Esophagus (tissue), 2 donors: ENCODE data around the gene TOX2. TPM values are rescaled to one million over a fixed set of nuclear protein-coding genes. Genes with fewer than 3 reads are reported as not detected.

Experiments
- H3K27ac ChIP-seq, 2 donors: one replicate each; pipeline ENCODE4 v1.5.1; 2013; ENCODE audit warnings: low read depth in 2 of 2, mild to moderate bottlenecking in 2 of 2, inconsistent platforms in 1 of 2, low read length in 1 of 2, moderate library complexity in 1 of 2
- H3K27me3 ChIP-seq, 2 donors: one replicate each; pipeline ENCODE4 v1.6.1; 2013; ENCODE audit warnings: low read length in 2 of 2, control low read depth in 1 of 2, mild to moderate bottlenecking in 1 of 2; ENCODE audit not compliant: insufficient read depth in 2 of 2, control insufficient read depth in 1 of 2
- H3K36me3 ChIP-seq, 2 donors: one replicate each; pipeline ENCODE4 v1.6.1; 2013; ENCODE audit warnings: low read length in 1 of 2; ENCODE audit not compliant: control insufficient read depth in 2 of 2, insufficient read depth in 2 of 2
- H3K4me1 ChIP-seq, 2 donors: one replicate each; pipeline ENCODE4 v1.6.1; 2013; ENCODE audit warnings: low read length in 1 of 2; ENCODE audit not compliant: control insufficient read depth in 2 of 2, insufficient read depth in 2 of 2
- H3K4me3 ChIP-seq, 2 donors: one replicate each; pipeline ENCODE4 v1.5.1; 2013; ENCODE audit warnings: low read length in 2 of 2, mild to moderate bottlenecking in 2 of 2, low read depth in 1 of 2, moderate library complexity in 1 of 2
- H3K9me3 ChIP-seq, 2 donors: one replicate each; pipeline ENCODE4 v1.6.1; 2013; ENCODE audit warnings: mild to moderate bottlenecking in 2 of 2, low read depth in 1 of 2, low read length in 1 of 2, moderate library complexity in 1 of 2; ENCODE audit not compliant: control insufficient read depth in 2 of 2, insufficient read depth in 1 of 2
- WGBS, 2 donors: extraction: QIAGEN DNeasy Blood & Tissue Kit; methylation state at CpG; one replicate each; pipeline ENCODE4 v1.1.7; 2013; 5-methylcytosine and 5-hydroxymethylcytosine counted together
- polyA plus RNA-seq, 2 donors: library from polyadenylated mRNA; stranded (reverse); fragments of 200-250 nt; gene quantifications; one replicate each; pipeline ENCODE4 v1.2.3, GENCODE V29; 2013
- donor health status: healthy with polysubstance abuse.
- donor health status: Bipolar disorder and iron deficiency.

TOX2 gene
- polyA plus RNA-seq, 2 donors: 6.9 to 10.5 TPM

DNA sequence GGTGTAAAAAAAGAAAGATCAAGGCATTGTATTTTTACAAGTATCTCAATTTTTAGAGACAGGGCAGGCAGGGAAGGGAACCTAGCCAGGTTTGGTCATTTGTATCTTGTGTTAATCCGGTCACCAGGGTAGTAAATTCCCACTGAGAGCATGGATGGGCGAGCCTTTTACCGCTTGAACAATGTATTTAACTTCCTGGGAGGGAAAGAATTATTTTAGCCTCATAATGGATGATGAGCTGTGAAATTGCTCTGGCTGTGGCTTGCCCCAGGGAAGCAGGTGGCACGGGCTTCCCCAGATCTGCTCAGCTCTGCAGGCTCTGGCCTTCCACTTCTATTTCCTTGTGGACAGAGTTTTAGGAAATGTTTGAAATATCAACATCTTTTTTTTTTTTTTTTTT lies 72.9 kb downstream of the TOX2 start:
- Histone ChIP-seq H3K36me3 (no peaks in the 10 kb centered on the region), H3K9me3 (peaks cover 0 to 2% of the 10 kb centered on the region in 2 donors), H3K27ac (no peak overlapping the region), H3K4me3 (no peak overlapping the region), H3K27me3 (no peaks in the 10 kb centered on the region), H3K4me1 (peaks cover 0 to 5% of the 10 kb centered on the region in 2 donors)
- WGBS, 2 donors: 42 to 53% methylated on average over 4 of the region's 4 CpGs

DNA sequence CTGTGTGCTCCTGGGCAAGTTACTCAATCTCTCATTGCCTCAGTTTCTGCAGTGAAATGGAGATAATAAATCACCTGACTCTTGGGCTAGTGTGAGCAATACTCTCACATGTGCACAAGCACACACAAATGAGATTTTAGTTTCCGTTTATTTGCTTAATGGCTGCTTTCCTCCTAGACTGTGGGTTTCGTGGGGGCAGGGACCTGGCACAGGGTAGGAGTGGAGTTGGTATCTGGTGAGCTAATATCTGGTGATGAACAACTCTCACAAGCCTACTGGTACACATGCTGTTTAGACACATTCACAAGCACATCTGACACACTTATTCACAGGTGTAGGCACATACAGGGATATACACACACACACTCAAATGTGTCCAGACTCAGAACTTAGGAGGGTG lies 73.8 kb downstream of the TOX2 start:
- WGBS, 2 donors: 65 to 67% methylated on average over 2 of the region's 2 CpGs
- Histone ChIP-seq H3K4me3 (no peak overlapping the region), H3K9me3 (peaks cover 0 to 2% of the 10 kb centered on the region in 2 donors), H3K36me3 (no peaks in the 10 kb centered on the region), H3K27me3 (no peaks in the 10 kb centered on the region), H3K27ac (no peak overlapping the region), H3K4me1 (peaks cover 0 to 2% of the 10 kb centered on the region in 2 donors)

DNA sequence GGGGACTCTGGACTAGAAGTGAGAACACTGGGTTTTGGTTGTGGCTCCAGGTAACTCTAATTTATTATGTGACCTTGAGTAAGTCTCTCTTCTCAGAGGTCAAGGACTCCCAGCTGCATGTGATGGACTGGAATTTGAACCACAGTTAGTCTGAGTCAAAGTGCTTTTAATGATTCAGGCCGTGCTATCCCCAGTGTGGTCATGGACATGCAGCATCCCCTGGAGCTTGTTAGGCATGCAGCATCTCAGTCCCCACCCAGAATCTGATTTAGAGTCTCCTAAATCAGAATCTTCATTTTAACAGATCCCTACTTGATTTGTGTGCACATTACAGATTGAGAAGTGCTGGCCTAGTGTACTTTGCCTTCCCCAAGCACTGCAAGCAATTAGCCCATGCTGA lies 74.2 kb downstream of the TOX2 start:
- Histone ChIP-seq H3K36me3 (no peaks in the 10 kb centered on the region), H3K9me3 (peaks cover 0 to 2% of the 10 kb centered on the region in 2 donors), H3K4me1 (peaks cover 0 to 2% of the 10 kb centered on the region in 2 donors), H3K4me3 (no peak overlapping the region), H3K27ac (no peak overlapping the region), H3K27me3 (no peaks in the 10 kb centered on the region)
- 72 to 93% methylated on average over 1 of the region's 1 CpG for WGBS, 2 donors

DNA sequence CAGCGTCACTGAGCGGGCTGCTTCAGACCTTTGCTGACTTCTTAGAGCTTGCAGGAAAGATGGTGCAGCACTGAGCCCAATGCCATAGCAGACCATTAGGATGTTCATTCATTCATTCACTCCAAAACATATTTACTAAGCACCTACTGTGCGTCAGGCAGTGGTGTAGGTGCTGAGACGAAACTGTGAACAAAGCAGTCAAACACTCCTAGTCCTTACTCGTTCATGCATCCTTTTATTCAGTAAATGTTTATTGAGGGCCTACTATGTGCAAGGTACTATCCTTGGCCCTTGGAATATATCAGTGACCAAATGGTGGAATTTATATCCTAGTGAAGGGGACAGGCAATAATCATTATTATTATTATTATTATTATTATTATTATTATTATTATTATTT lies 76.6 kb downstream of the TOX2 start:
- Histone ChIP-seq H3K27me3 (no peaks in the 10 kb centered on the region), H3K27ac (no peak overlapping the region), H3K36me3 (no peaks in the 10 kb centered on the region), H3K9me3 (peaks cover 0 to 2% of the 10 kb centered on the region in 2 donors), H3K4me3 (no peak overlapping the region), H3K4me1 (no peaks in the 10 kb centered on the region)
- 95 to 96% methylated on average over 5 of the region's 5 CpGs for WGBS, 2 donors

DNA sequence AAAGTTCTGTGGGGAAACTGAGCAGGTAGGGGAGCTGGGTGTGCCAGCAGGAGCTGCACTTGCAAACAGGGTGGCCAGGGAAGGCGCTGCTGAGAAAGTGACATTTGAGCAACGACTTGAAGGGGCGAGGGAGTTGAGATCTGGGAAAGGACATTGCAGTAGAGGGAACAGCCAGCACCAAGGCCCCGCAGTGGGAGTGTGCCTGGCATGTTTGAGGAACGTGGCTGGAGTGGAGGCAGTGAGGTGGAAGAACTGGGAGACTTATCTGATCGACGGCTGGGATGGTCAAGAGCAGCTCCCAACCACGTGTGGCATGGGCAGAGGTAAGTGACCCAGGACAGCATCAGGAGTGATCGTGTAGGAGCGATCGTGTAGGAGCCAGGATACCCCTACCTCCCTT lies 77.3 kb downstream of the TOX2 start:
- Histone ChIP-seq H3K4me1 (no peaks in the 10 kb centered on the region), H3K27ac (no peak overlapping the region), H3K27me3 (no peaks in the 10 kb centered on the region), H3K36me3 (no peaks in the 10 kb centered on the region), H3K9me3 (peaks cover 0 to 2% of the 10 kb centered on the region in 2 donors), H3K4me3 (no peak overlapping the region)
- 86 to 87% methylated on average over 11 of the region's 11 CpGs for WGBS, 2 donors

DNA sequence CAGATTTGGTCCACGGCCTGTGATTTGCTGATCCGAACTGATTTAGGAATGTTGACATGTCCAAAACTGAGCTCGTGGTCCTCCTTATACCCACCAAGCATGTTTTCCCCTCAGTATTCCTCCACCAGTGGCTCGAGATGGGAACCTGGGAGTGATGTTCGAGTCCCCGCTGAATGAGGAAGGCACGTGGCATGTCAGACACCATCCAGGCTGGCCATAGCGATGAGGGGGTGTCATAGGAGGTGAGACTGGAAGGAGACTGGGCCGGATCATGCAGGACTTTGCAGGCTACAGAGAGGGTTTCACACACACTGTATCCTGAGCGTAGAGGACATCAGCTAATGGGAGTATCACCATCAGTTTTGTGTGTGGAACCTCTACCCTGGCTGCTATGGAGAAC lies 78.2 kb downstream of the TOX2 start:
- Histone ChIP-seq H3K4me3 (no peak overlapping the region), H3K27ac (no peak overlapping the region), H3K27me3 (no peaks in the 10 kb centered on the region), H3K4me1 (no peaks in the 10 kb centered on the region), H3K9me3 (peaks cover 0 to 2% of the 10 kb centered on the region in 2 donors), H3K36me3 (no peaks in the 10 kb centered on the region)
- whole genome bisulfite sequencing, 2 donors: 89 to 94% methylated on average over 10 of the region's 10 CpGs

DNA sequence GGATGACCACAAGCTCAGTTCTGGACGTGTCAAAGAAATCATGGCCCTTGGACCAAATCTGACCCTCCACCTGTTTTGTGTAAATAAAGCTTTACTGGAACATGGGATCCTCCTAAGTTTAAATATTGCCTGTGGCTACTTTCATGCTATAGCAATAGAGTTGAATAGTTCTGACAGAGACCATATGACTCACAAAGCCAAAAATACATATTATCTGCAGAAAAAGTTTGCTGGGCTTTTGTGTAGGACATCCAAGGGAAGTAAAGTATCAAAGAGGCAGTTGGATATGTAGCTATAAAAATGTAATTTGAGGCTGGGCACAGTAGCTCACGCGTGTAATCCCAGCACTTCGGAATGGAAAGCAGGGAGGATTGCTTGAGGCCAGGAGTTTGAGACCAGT lies 78.9 kb downstream of the TOX2 start:
- peaks cover 0 to 2% of the 10 kb centered on the region in 2 donors for H3K9me3 ChIP-seq
- H3K27ac ChIP-seq: no peak overlapping the region
- H3K36me3 ChIP-seq: no peaks in the 10 kb centered on the region
- no peaks in the 10 kb centered on the region for H3K27me3 ChIP-seq
- WGBS, 2 donors: 64 to 71% methylated on average over 4 of the region's 4 CpGs
- H3K4me3 ChIP-seq: no peak overlapping the region
- no peaks in the 10 kb centered on the region for H3K4me1 ChIP-seq

DNA sequence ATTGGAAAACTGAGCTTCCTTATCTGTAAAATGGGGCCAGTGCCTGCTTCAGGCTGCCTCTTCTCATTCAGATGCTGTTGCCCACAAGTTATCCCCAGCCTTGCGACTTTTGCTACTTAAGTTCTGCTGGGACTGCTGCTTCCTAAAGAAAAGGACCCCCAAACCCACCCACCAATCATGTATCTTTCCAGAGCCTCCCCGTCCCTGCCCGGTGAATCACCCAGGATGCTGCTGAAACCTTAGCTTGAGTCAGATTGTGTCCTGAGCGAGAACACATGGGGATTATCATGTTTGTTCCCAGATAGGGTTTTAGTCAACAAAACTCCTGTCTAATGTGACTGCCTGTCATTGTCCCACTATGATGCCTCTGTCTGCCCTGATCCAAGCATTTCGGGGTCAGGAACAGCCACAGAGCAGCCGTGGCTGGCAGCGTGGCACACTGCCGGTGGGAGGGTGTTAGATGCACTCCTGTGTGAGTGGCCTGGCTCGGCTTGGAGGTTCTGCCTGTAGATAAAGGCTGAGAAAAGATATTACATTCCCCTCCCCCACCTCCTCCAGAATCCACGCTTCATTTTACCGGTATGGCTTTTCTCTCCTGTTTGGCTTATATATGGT lies 79.9 kb downstream of the TOX2 start:
- Histone ChIP-seq H3K4me1 (no peaks in the 10 kb centered on the region), H3K36me3 (no peaks in the 10 kb centered on the region), H3K4me3 (no peak overlapping the region), H3K27me3 (no peaks in the 10 kb centered on the region), H3K27ac (no peak overlapping the region), H3K9me3 (peaks cover 0 to 2% of the 10 kb centered on the region in 2 donors)
- 73 to 76% methylated on average over 11 of the region's 11 CpGs for WGBS, 2 donors

DNA sequence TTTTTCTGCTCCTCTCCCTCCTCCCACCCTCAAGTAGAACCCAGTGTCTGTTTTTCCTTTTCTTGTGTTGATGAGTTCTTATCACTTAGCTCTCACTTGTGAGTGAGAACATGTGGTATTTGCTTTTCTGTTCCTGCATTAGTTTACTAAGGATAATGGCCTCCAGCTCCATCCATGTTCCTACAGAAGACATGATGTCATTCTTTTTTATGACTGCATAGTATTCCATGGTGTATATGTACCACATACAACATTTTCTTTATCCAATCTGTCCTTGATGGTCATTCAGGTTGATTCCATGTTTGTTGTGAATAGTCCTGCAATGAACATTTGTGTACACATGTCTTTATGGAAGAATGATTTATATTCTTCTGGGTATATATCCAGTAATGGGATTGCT lies 81.0 kb downstream of the TOX2 start:
- H3K4me1 ChIP-seq: no peaks in the 10 kb centered on the region
- no peak overlapping the region for H3K27ac ChIP-seq
- H3K27me3 ChIP-seq: no peaks in the 10 kb centered on the region
- H3K9me3 ChIP-seq: no peaks in the 10 kb centered on the region
- H3K36me3 ChIP-seq: no peaks in the 10 kb centered on the region
- H3K4me3 ChIP-seq: no peak overlapping the region

DNA sequence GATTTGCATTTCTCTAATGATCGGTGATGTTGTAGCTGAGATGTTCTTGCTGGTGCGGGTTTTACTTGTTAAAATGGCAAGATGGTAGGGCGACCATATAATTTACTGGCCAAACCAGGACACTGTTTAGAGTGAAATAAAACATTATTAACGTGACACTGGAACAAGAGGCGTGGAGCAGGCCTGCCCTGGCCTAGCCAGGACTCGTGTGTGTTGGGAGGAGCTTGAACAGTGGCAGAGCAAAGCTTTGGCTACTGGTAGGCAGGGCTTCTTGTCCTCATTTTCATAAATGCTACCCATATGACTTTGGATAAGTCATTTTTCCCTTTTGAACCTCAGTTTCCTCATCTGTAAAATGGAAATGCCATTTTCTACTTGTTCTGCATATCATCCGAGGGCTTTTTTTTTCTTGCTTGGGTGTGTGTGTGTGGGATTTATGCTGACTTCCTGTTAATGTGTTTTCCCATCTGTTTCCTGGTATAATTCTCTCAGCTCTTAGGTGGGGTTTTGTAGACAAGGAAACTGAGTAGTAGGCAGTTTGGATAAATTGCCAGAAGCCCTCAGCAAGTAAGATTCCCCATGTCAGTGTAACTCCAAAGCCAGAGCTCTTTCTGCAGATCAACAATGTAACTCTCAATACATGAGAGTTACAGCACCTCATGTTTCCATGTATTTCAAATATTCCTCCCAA lies 81.7 kb downstream of the TOX2 start:
- WGBS, 2 donors: 76 to 77% methylated on average over 7 of the region's 7 CpGs
- no peaks in the 10 kb centered on the region for H3K4me1 ChIP-seq

More for the DNA sequence above, 81.7 kb downstream of the TOX2 start:
- no peak overlapping the region for H3K4me3 ChIP-seq
- no peak overlapping the region for H3K27ac ChIP-seq
- H3K9me3 ChIP-seq: no peaks in the 10 kb centered on the region
- no peaks in the 10 kb centered on the region for H3K36me3 ChIP-seq
- H3K27me3 ChIP-seq: no peaks in the 10 kb centered on the region
